ENCODE results near the gene RECQL.
"Not testable (repeated sequence)": the region's sequence is repeated elsewhere in the genome, so short reads cannot be mapped to it uniquely, and the experiment has no call there.

The RECQL gene

DNA sequence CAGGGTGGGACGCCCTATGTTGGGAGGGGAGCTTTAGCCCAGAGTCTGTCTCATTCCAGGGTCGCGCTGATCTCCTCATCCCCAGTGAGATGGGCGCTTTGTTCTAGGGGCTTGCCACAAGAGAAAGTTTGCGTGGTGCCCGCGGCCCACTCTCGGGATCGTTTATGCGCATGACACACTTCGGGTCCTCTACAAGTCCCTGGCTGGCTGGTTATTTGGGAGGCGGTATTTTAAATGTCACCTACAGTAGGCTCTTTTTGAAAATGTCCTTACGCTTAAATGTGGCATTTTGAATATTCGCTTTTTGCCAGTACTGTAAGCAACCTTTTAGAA is 695 bp upstream of the RECQL start:
- no peak for DNase-seq

DNA sequence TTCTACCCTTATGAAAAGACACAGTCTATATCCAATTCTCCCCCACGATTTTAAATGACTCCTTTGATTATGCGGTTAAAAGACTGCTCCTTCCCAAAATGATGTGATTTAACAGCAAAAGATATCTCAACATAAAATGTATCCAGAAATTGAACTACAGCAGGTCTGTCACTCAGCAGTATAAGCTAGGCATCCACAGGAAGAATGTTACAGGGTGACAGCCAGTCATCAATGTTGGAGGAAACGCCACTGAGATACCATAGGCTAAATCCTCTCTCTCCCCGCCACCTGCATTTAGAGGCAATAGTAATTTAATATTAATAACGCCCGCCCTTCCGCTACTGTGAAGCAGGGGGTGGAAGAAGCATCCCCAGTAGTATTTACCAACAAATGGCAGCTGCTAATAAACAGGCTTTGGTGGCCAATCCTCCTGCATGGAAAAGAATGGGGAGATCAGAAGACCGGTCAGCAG is 613 bp downstream of the RECQL start:
- no peak for DNase-seq

DNA sequence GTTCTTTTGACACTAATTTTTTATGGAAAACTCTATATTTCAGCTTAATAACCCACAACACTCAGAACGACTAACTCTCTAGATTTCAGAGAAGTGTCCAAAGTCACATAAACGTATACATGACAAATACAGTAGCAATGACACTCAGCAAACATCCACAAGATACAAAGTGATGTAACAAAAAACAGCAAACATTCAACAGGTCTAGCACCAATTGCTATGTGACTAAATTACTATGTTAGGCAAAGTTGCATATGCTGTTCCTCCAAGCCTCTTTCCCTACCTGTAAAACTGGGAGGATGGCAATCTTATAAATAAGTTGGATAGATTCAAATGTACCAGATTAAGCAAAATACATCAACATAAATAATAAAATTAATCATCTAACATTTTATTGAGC is 1.7 kb downstream of the RECQL start:
- DNase-seq: no peak

GRCh38 chr12:21485998-21486397 is 15.4 kb downstream of the RECQL start:
- DNase-seq: no peak

DNA sequence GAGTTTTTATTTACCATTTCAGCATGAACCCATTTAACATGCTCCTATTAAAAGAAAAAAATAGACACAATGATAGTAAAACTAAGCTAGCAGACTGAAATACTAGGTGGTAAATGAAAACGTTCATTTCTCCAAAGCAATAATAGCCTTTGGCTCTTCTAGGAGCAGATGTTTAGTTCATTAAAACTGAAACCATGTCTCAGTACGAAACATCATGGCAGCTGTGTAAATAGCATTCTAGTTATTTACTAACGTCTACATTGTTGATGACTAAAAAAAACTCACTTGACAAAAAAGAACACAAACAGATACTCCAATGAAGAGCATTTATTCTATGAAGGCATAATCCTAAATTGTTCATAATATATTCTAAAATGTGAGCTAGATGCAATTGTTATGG is 17.9 kb downstream of the RECQL start:
- DNase-seq: peak; percentile 3

- DNase-seq: no peak
Observed at GRCh38 chr12:21478756-21479455, 22.5 kb downstream of the RECQL start.

DNA sequence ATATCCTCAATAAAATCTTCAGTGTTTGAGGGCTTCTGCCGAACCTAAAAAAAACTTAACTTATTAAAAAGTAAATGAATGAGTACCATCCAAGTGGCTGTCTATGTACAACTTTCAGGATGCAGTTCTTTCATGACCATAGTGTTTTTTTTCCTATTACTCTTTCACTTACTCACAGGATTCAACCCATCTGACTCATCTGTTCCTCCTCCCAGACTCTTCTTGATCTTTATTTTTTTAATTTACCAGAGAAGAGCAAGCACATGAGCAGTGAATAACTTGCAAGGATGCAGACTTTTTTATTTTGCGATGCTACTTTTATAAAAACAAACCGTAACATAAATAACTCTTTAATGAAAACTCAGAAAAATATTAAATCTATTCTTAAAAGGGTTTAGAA is 24.5 kb downstream of the RECQL start:
- DNase-seq: no peak

DNA sequence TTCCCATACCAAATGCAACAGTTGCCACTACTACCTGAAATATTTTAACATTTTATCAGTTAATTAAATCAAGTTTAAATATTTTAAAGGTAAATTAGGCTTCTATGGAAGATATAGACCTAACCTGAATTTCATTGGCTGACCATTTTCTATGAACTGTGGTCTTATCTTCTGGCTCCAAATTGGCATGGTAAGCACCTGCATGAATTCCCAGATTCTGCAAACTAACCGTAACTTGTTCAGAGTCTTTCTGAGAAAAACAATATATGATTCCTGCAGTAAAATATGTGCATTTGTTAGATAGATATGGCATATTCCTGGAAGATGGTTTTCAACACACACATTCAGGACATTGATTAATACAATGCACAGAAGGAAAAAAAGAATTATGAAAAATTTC is 25.9 kb downstream of the RECQL start:
- DNase-seq: no peak

- no peak for DNase-seq
Observed at GRCh38 chr12:21472197-21472823, 29.1 kb downstream of the RECQL start.

DNA sequence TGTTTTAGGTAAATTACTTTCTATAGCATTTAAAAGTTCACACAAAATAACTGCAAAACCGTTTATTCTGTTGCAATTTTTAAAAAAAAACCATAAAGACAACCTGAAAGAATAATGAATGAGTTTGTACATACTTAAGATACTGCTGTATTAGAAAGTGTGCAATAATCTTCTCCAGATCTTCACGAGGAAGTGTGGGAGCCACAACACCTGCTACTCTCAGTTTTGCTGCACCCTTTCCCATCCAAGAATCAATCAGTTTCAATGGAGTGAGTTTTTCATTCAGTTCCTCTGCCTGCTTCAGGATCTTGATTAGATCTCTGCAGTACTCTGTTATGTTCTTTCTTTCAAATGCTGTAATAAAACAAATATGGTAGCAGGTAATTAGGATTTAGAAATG is 30.1 kb downstream of the RECQL start:
- DNase-seq: no peak

- not testable (repeated sequence) for DNase-seq
Observed at GRCh38 chr12:21467334-21467733, 34.1 kb downstream of the RECQL start.

DNA sequence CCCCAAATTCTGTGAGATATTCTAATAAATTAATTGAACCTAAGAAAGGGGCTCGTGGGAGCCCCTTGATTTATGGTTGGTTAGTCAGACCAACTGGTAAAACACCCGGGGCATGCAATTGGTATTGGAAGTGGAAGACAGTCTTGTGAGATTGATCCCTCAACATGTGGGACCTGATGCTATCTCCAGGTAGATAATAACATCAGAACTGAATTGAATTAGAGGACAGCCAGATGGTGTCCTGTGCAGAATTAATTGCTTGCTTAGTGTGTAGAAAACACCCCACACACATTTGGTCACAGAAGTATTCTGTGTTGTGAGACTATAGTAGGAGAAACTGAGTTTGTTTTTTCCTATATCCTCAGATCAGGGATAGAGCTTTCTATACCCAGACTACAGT is 42.0 kb downstream of the RECQL start:
- DNase-seq: no peak

DNA sequence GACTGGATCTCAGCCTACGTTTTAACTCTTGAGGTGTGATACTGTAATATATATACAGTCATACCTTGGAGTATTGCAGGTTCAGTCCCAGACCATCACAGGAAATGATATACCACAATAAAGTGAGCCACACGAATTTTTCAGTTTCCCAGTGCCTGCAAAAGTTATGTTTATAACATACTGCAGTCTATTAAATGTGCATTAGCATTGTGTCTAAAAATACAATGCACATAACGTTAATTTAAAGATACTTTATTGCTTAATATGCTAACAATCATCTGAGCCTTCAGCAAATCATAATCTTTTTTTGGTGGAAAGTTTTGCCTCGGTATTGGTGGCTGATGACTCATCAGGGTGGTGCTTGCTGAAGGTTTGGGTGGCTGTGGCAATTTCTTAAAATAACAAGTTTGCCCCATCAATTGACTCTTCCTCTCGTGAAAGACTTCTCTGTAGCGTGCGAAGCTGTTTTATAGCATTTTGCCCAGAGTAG is 45.1 kb downstream of the RECQL start:
- no peak for DNase-seq

DNA sequence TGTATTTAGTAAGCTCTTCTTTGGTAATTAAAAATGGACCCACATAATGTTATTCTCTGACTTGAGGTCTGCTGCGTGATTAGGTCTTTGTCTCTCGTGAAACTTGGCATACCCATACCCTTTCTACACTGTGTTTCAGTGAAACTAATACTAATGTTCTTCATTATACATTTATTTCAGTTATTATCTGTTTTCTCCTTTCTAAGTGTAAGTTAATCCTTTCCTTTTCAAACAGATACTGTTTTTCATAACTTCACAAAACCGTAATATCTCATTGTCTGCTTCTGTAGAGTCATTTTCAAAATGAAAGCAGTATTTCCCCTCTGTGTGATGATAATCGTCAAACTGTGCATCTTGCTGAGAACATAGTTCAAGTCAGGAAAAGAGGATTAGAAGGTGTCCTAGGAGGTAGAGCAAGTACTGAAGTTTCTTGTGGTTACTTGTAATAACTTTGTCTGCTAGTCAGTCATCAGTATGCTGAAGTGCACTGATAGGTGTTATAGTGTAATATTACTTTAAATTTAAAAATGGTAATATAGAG is 48.1 kb downstream of the RECQL start:
- DNase-seq: no peak

- DNase-seq: no peak
Observed at GRCh38 chr12:21451529-21451928, 49.9 kb downstream of the RECQL start.

DNA sequence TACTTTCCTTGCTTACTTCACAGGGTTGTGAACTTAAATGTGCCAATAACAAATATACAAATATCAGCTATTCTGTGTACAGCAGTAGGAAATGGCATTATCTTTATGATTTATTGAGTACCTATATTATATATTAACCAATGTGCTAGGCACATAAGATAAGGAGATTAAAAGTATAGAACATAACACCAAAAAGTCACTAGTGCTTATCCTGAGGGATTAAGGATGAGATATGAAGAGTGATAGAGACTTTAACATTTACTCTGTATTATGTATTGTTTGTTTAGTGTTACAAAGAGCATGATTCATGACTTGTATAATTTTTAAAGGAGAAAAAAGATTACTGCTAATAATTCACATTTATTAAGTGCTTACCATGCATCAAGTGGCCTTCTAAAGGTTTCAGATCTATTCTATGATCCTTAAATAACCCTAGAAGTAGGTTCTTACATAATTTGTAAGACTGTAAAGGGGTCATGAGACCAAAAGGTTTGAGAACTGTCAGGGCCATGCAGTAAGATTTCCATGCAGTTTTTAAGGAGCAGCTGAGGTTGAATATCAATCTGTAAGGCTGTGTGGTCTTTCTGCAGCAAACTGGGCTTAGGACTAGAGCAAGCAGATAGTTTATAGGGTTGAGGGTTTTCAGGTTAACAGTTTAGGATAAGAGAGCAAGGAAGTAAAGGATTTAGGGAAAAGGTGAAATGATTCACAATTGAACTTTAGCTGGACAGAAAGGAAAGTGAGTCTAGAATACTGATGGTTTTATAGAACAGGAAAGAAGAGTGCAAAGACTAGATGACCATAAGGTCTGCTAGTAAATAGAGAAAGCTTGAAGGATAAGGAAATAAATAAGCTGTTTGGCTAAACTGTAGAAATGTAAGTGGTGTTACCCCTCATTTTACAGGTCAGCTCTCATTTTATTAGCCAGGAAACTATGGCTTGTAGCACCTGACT is 57.0 kb downstream of the RECQL start:
- DNase-seq: no peak

DNA sequence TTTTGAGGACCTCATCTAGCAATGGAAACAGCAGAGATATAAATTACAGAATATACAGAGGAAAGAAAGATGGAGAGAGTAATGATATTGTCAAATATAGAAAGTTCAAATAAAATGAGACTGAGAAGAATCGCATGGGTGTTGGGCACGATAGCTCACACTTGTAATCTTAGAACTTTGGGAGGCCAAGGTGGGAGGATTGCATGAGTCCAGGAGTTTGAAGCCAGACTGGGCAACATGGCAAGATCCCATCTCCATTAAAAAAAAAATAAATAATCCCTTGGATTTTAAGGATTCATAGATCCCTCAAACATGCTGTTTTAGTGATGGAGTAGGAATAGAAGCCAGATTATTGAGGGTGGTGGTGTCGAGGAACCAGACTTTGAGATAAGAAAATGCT is 62.1 kb downstream of the RECQL start:
- DNase-seq: no peak

- no peak for DNase-seq
Observed at GRCh38 chr12:21438643-21439042, 62.8 kb downstream of the RECQL start.

DNA sequence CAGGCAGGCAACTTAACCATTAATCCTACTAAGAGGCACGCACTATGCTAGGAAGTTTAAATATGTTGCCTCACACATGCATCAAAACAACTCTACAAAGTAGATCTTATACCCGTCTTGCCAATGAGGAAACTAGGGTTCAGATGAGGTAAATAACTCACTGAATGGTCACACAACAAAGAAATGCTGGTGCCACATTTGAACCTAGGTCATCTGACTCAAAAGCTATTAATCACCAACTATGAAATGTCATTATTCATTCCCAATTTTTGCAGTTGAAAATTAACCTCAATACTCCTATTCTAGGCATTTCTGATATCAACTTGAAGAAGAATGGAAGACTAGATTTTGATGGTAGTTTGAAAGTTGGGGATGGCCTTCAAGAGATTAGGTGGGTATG is 66.7 kb downstream of the RECQL start:
- no peak for DNase-seq

- no peak for DNase-seq
Observed at GRCh38 chr12:21433525-21433924, 67.9 kb downstream of the RECQL start.

DNA sequence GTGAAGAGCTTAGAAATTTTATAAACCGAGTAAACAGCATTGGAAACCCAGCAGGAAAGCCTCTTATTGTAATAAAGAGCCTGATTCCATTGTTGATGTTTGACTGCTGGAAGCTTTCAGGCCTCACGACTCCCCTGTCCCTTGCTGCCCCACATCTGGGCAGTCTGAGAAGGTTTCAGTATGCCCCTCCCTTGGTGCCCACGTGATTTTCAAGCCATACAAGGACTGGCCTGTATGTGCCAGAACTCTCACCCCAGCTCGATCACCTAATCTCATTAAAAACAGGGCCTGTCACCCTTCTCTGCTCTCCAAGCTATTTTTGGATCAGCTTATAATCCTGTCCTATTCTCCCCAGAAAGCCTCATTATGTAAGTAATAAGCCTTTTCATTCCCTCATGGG is 71.4 kb downstream of the RECQL start:
- DNase-seq: no peak

GRCh38 chr12:21428241-21428640 is 73.2 kb downstream of the RECQL start:
- DNase-seq: no peak

- not testable (repeated sequence) for DNase-seq
Observed at GRCh38 chr12:21419009-21419699, 82.3 kb downstream of the RECQL start.

Measured in NCI-H510A (cell line).